IMR-90 (cell line): ENCODE measurements around the gene TKFC. TPM values are rescaled to one million over a fixed set of nuclear protein-coding genes. Genes with fewer than 3 reads are reported as not detected.

Source experiments
- ATAC-seq: fragments of 200-7000 bp; cut with Tn5 transposase; 2 replicates; pipeline ENCODE4 v1.9.1; 2020; ENCODE audit warnings: low read depth, mild to moderate bottlenecking, moderate library complexity
- BruUV-seq: library from RNA; stranded (reverse); fragments of 400-500 nt; replicated peaks from 2 replicates; lab custom pipeline; 2021; lab: Mats Ljungman, UMichigan
- CTCF ChIA-PET: fragments of 300-600 bp; formaldehyde crosslinking; extraction: SDS; loops from one replicate; lab custom pipeline; 2021; ENCODE audit warnings: antibody characterized with exemption; lab: Yijun Ruan, JAX
- POLR2A ChIA-PET: fragments of 300-600 bp; sonication (Branson Sonifier 250); formaldehyde crosslinking; loops from one replicate; lab custom pipeline; 2022; ENCODE audit warnings: antibody characterized with exemption; ENCODE audit not compliant: unreplicated experiment; lab: Charles Lee
- DNase-seq: peaks from one replicate; pipeline ENCODE4 v3.0.0; 2013
- H2AFZ ChIP-seq: replicated peaks from 2 replicates; pipeline ENCODE3; 2013; ENCODE audit warnings: low read length, mild to moderate bottlenecking; ENCODE audit not compliant: poor library complexity
- H2AK5ac ChIP-seq: 2 replicates; pipeline ENCODE4 v1.6.1; 2013; ENCODE audit warnings: low read depth, low read length, inconsistent platforms
- H2AK9ac ChIP-seq: replicated peaks from 2 replicates; pipeline ENCODE3; 2013; ENCODE audit warnings: mild to moderate bottlenecking, low read depth, low read length, moderate library complexity; ENCODE audit not compliant: poor library complexity
- H2BK120ac ChIP-seq: 2 replicates; pipeline ENCODE4 v1.6.1; 2013; ENCODE audit warnings: low read depth, low read length, inconsistent platforms
- H2BK15ac ChIP-seq: 3 replicates; pipeline ENCODE4 v1.6.1; 2013; ENCODE audit warnings: low read depth, low read length, inconsistent platforms
- H2BK20ac ChIP-seq: 2 replicates; pipeline ENCODE4 v1.6.1; 2013; ENCODE audit warnings: low read depth, mild to moderate bottlenecking, inconsistent platforms, low read length, moderate library complexity
- H2BK5ac ChIP-seq: 2 replicates; pipeline ENCODE4 v1.6.1; 2013; ENCODE audit warnings: mild to moderate bottlenecking, low read depth, low read length, inconsistent platforms; ENCODE audit not compliant: poor library complexity, severe bottlenecking
- H3K14ac ChIP-seq: replicated peaks from 2 replicates; pipeline ENCODE4 v1.6.1; 2013; ENCODE audit warnings: low read depth, low read length, inconsistent platforms
- H3K18ac ChIP-seq: 2 replicates; pipeline ENCODE4 v1.6.1; 2013; ENCODE audit warnings: low read depth, low read length, control low read depth
- H3K23ac ChIP-seq: 2 replicates; pipeline ENCODE4 v1.6.1; 2013; ENCODE audit warnings: low read depth, low read length, inconsistent platforms
- H3K27ac ChIP-seq: 2 replicates; pipeline ENCODE4 v1.5.1; 2013; ENCODE audit warnings: mild to moderate bottlenecking, control low read depth, low read length; ENCODE audit not compliant: insufficient read depth
- H3K27me3 ChIP-seq: 2 replicates; pipeline ENCODE4 v1.6.1; 2013; ENCODE audit warnings: low read length; ENCODE audit not compliant: control insufficient read depth, insufficient read depth
- H3K36me3 ChIP-seq: 2 replicates; pipeline ENCODE4 v1.6.1; 2013; ENCODE audit warnings: low read length, mixed read lengths; ENCODE audit not compliant: control insufficient read depth, insufficient read depth
- H3K4ac ChIP-seq: 2 replicates; pipeline ENCODE4 v1.6.1; 2013; ENCODE audit warnings: low read depth, low read length, inconsistent platforms
- H3K4me1 ChIP-seq: 2 replicates; pipeline ENCODE4 v1.6.1; 2013; ENCODE audit warnings: low read length, mixed read lengths; ENCODE audit not compliant: control insufficient read depth, insufficient read depth
- H3K4me2 ChIP-seq: 2 replicates; pipeline ENCODE4 v1.6.1; 2013; ENCODE audit warnings: low read depth, mild to moderate bottlenecking, control low read depth, low read length, moderate library complexity
- H3K4me3 ChIP-seq: 2 replicates; pipeline ENCODE4 v1.5.1; 2013; ENCODE audit warnings: low read depth, mild to moderate bottlenecking, control low read depth, low read length, moderate library complexity; ENCODE audit not compliant: insufficient read depth
- H3K56ac ChIP-seq: 2 replicates; pipeline ENCODE4 v1.6.1; 2013; ENCODE audit warnings: low read length, inconsistent platforms; ENCODE audit not compliant: insufficient read depth; ENCODE audit errors: extremely low read depth
- H3K79me1 ChIP-seq, 2 experiments: 2 replicates each; pipeline ENCODE4 v1.6.1; 2013; ENCODE audit warnings: low read length in 2 of 2, inconsistent platforms in 1 of 2, low read depth in 1 of 2
- H3K9ac ChIP-seq: 2 replicates; pipeline ENCODE4 v1.6.1; 2013; ENCODE audit warnings: low read depth, low read length, control low read depth
- H3K9me1 ChIP-seq: 2 replicates; pipeline ENCODE4 v1.6.1; 2013; ENCODE audit warnings: low read length, inconsistent platforms; ENCODE audit not compliant: insufficient read depth
- H3K9me3 ChIP-seq: 2 replicates; pipeline ENCODE4 v1.6.1; 2013; ENCODE audit warnings: low read length; ENCODE audit not compliant: control insufficient read depth, insufficient read depth
- H4K20me1 ChIP-seq: 2 replicates; pipeline ENCODE4 v1.6.1; 2013; ENCODE audit warnings: low read length, inconsistent platforms; ENCODE audit not compliant: insufficient read depth
- H4K5ac ChIP-seq: 2 replicates; pipeline ENCODE4 v1.6.1; 2013; ENCODE audit warnings: mild to moderate bottlenecking, low read depth, low read length, control low read depth
- H4K8ac ChIP-seq, 2 experiments: 2 replicates each; pipeline ENCODE4 v1.6.1; 2013; ENCODE audit warnings: low read depth in 2 of 2, low read length in 2 of 2, control low read depth in 1 of 2, inconsistent platforms in 1 of 2
- H4K91ac ChIP-seq: 2 replicates; pipeline ENCODE4 v1.6.1; 2013; ENCODE audit warnings: low read depth, low read length, inconsistent platforms; ENCODE audit not compliant: insufficient read depth
- CEBPB ChIP-seq: IDR thresholded peaks from 2 replicates; pipeline ENCODE4 v1.6.1; 2012; ENCODE audit warnings: low read depth, low read length, improper control_type of control experiment
- CHD1 ChIP-seq: IDR thresholded peaks from 2 replicates; pipeline ENCODE4 v1.6.1; 2012; ENCODE audit warnings: low read depth, low read length, improper control_type of control experiment
- MAFK ChIP-seq: IDR thresholded peaks from 2 replicates; pipeline ENCODE4 v1.6.1; 2012; ENCODE audit warnings: low read depth, low read length, improper control_type of control experiment
- MXI1 ChIP-seq: IDR thresholded peaks from 2 replicates; pipeline ENCODE4 v1.6.1; 2012; ENCODE audit warnings: low read depth, mild to moderate bottlenecking, low read length, moderate library complexity, borderline replicate concordance
- RAD21 ChIP-seq: IDR thresholded peaks from 2 replicates; pipeline ENCODE4 v1.6.1; 2012; ENCODE audit warnings: low read length, improper control_type of control experiment
- RCOR1 ChIP-seq: IDR thresholded peaks from 2 replicates; pipeline ENCODE4 v1.6.1; 2012; ENCODE audit warnings: mild to moderate bottlenecking, low read length, improper control_type of control experiment; ENCODE audit not compliant: insufficient replicate concordance
- USF2 ChIP-seq: fragments of 150-350 bp; IDR thresholded peaks from 2 replicates; pipeline ENCODE4 v1.6.1; 2017; ENCODE audit warnings: mild to moderate bottlenecking, antibody characterized with exemption, low read length, low read depth
- WGBS, 2 experiments: methylation state at CpG; one replicate each; pipeline versions ENCODE4 v1.1.5 to v1.1.7; 2013; ENCODE audit warnings: missing lambda C conversion rate in 2 of 2; ENCODE audit not compliant: insufficient read length in 1 of 2; ENCODE audit errors: extremely low coverage in 2 of 2; 5-methylcytosine and 5-hydroxymethylcytosine counted together
- dilution Hi-C: fragments of 300-500 bp; cut with HindIII; formaldehyde crosslinking; loops from one replicate; pipeline ENCODE4 v1.14.3; 2018; ENCODE audit warnings: low sequenced_read_pairs; ENCODE audit not compliant: unreplicated experiment
- in situ Hi-C: fragments of 300-500 bp; cut with MboI; formaldehyde crosslinking; loops from 3 replicates; pipeline ENCODE4 v1.14.3; 2019; ENCODE audit warnings: low sequenced_read_pairs, inconsistent platforms, mixed read lengths
- intact Hi-C: fragments of 100-400 bp; cut with micrococcal nuclease; formaldehyde crosslinking; loops from 2 replicates; pipeline ENCODE4 v1.10.0; 2022
- polyA plus RNA-seq, 3 experiments: library from polyadenylated mRNA; depleted of rRNA; stranded (reverse); fragments of >200 nt; gene quantifications; 2 replicates each; pipeline ENCODE4 v1.2.3, GENCODE V29; 2012; ENCODE audit warnings: low replicate concordance in 1 of 3
- total RNA-seq: library from RNA; depleted of rRNA; stranded (reverse); fragments of >200 nt; gene quantifications from 2 replicates; pipeline ENCODE4 v1.2.3, GENCODE V29; 2012

The TKFC gene
- total and polyA plus RNA-seq, 2 of the 4 experiments (the other 2 are of a cell fraction): 10.4 to 30.8 TPM

GRCh38 chr11:61328351-61328750 is 4.7 kb upstream of the TKFC start:
- TF ChIP-seq CHD1: no peak
- TF ChIP-seq MAFK: no peak
- TF ChIP-seq USF2: no peak
- no peak for TF ChIP-seq RCOR1
- TF ChIP-seq RAD21: no peak
- TF ChIP-seq CEBPB: no peak
- TF ChIP-seq MXI1: no peak
- H3K4me2 ChIP-seq: no peak overlapping the region
- dilution Hi-C loops: no loop called here
- no peak overlapping the region for H2BK15ac ChIP-seq
- H3K18ac ChIP-seq: no peak overlapping the region
- H3K9me3 ChIP-seq: no peaks in the 10 kb centered on the region
- peaks cover 50% of the 10 kb centered on the region for H4K20me1 ChIP-seq
- H3K9me1 ChIP-seq: no peaks in the 10 kb centered on the region; the same call in 1 of the 2 replicates
- intact Hi-C loops: no loop called here
- H3K36me3 ChIP-seq: peaks cover 45% of the 10 kb centered on the region
- no peak overlapping the region for H3K4ac ChIP-seq
- H3K14ac ChIP-seq: no peak overlapping the region
- H3K4me1 ChIP-seq: peaks cover 9% of the 10 kb centered on the region
- H2BK20ac ChIP-seq: no peak overlapping the region
- no peak overlapping the region for H3K4me3 ChIP-seq
- no peaks in the 10 kb centered on the region for H3K27me3 ChIP-seq
- H3K27ac ChIP-seq: no peak overlapping the region
- no peak overlapping the region for H3K23ac ChIP-seq
- peaks cover 28 to 59% of the 10 kb centered on the region in 2 experiments for H3K79me1 ChIP-seq
- H2BK120ac ChIP-seq: no peak overlapping the region
- H2AFZ ChIP-seq: no peak overlapping the region
- H4K91ac ChIP-seq: no peak overlapping the region
- no peak overlapping the region for H2AK9ac ChIP-seq
- 90% methylated on average over 9 of the region's 9 CpGs; no CpG with 5 or more reads in 1 of the 2 experiments for WGBS, 2 experiments
- ChIA-PET CTCF (interaction anchor here (0.6 to 1.0 kb wide), 2 partner anchors 8 to 329 kb away, joined by 3 to 10 read pairs; no protein-coding TSS in a partner anchor), POLR2A (no interaction called here)
- no peak overlapping the region for H3K56ac ChIP-seq
- ATAC-seq (no peak), DNase-seq (no peak)
- no TSS peak for BruUV-seq
- no peak overlapping the region for H4K8ac ChIP-seq
- H3K9ac ChIP-seq: no peak overlapping the region
- H2BK5ac ChIP-seq: no peak overlapping the region
- H2AK5ac ChIP-seq: no peak overlapping the region
- no peak overlapping the region for H4K5ac ChIP-seq
- in situ Hi-C loops: no loop called here
